Upper lobe of left lung (tissue), 4 donors: ENCODE data around the gene CNNM4.

Experiments used
- CTCF ChIP-seq, 6 experiments: fragments of 450-650 bp in 4 of 6; fragments of 200-600 bp in 2 of 6; sonication (generic) in 2 of 6; IDR thresholded peaks; one replicate each; pipeline ENCODE4 v1.5.1; 2016 to 2019; ENCODE audit warnings: antibody characterized with exemption in 6 of 6
- EP300 ChIP-seq, 4 donors: sonication (generic); formaldehyde crosslinking; IDR thresholded peaks; one replicate each; pipeline ENCODE4 v1.5.1; 2017; ENCODE audit warnings: antibody characterized with exemption in 4 of 4, control low read depth in 2 of 4
- POLR2A ChIP-seq, 4 donors: fragments of 450-650 bp; IDR thresholded peaks; one replicate each; pipeline ENCODE4 v1.5.1; 2016 to 2017; ENCODE audit warnings: antibody characterized with exemption in 4 of 4, mild to moderate bottlenecking in 2 of 4
- POLR2AphosphoS5 ChIP-seq, 2 donors: sonication (generic); formaldehyde crosslinking; IDR thresholded peaks; one replicate each; pipeline ENCODE4 v1.5.1; 2017; ENCODE audit warnings: antibody characterized with exemption in 2 of 2

- TF ChIP-seq CTCF (IDR thresholded peaks at IDR 0.05) (no peak), POLR2AphosphoS5 (IDR thresholded peaks at IDR 0.05) (no peak), EP300 (IDR thresholded peaks at IDR 0.05) (no peak), POLR2A (IDR thresholded peaks at IDR 0.05) (no peak)
Observed at GRCh38 chr2:96757477-96757860, 3.2 kb upstream of the CNNM4 start.
